GM12872 (cell line): ENCODE data around the gene DPP10.

Experiments
- CTCF ChIP-seq: IDR thresholded peaks from 3 replicates; pipeline ENCODE4 v1.5.1; 2011; ENCODE audit warnings: low read depth, mild to moderate bottlenecking, low read length, moderate library complexity; ENCODE audit not compliant: insufficient read depth

Gene DPP10

GRCh38 chr2:114507744-114508143 lies 65.3 kb downstream of the DPP10 start:
- no peak for TF ChIP-seq CTCF

GRCh38 chr2:114515882-114516281 lies 73.4 kb downstream of the DPP10 start:
- no peak for TF ChIP-seq CTCF

GRCh38 chr2:114517580-114517979 lies 75.1 kb downstream of the DPP10 start:
- TF ChIP-seq CTCF = no peak

- no peak for TF ChIP-seq CTCF
Measured at GRCh38 chr2:114518738-114519137, 76.3 kb downstream of the DPP10 start.

- no peak for TF ChIP-seq CTCF
Measured at GRCh38 chr2:114525955-114526354, 83.5 kb downstream of the DPP10 start.

GRCh38 chr2:114526841-114527240 lies 84.4 kb downstream of the DPP10 start:
- TF ChIP-seq CTCF = no peak

GRCh38 chr2:114527330-114527983 lies 85.0 kb downstream of the DPP10 start:
- no peak for TF ChIP-seq CTCF
